ENCODE data around the gene HTR3A. TPM values are rescaled to one million over a fixed set of nuclear protein-coding genes. Genes with fewer than 3 reads are reported as not detected.

Gene HTR3A
- total RNA-seq, 1 donor from 2014 or later: not detected

- H3K4me1 Mint-ChIP-seq (ENCODE audit: low read depth): no peaks in the 10 kb centered on the region
- intact Hi-C loops (cut with micrococcal nuclease): no loop called here
- peaks cover 7% of the 10 kb centered on the region for H3K27me3 Mint-ChIP-seq (ENCODE audit: insufficient read depth)
- no peak overlapping the region for H3K27ac Mint-ChIP-seq
- no peak overlapping the region for H3K4me3 Mint-ChIP-seq
- H3K9me3 Mint-ChIP-seq: no peaks in the 10 kb centered on the region
- no peak for DNase-seq (ENCODE audit: low spot score)
- H3K36me3 Mint-ChIP-seq (ENCODE audit: low read depth): no peaks in the 10 kb centered on the region
These were observed 33.4 kb downstream of the HTR3A start for GRCh38 chr11:114008331-114008730.

GRCh38 chr11:114010931-114011330 is 36.0 kb downstream of the HTR3A start:
- Mint-ChIP-seq H3K4me3 (no peak overlapping the region), H3K4me1 (ENCODE audit: low read depth) (no peaks in the 10 kb centered on the region), H3K27ac (no peak overlapping the region), H3K9me3 (no peaks in the 10 kb centered on the region), H3K36me3 (ENCODE audit: low read depth) (no peaks in the 10 kb centered on the region), H3K27me3 (ENCODE audit: insufficient read depth) (peaks cover 9% of the 10 kb centered on the region)
- intact Hi-C loops (cut with micrococcal nuclease): no loop called here
- DNase-seq (ENCODE audit: low spot score): no peak

- Mint-ChIP-seq H3K9me3 (no peaks in the 10 kb centered on the region), H3K27ac (no peak overlapping the region), H3K4me1 (ENCODE audit: low read depth) (no peaks in the 10 kb centered on the region), H3K4me3 (no peak overlapping the region), H3K36me3 (ENCODE audit: low read depth) (no peaks in the 10 kb centered on the region), H3K27me3 (ENCODE audit: insufficient read depth) (peaks cover 9% of the 10 kb centered on the region)
- DNase-seq (ENCODE audit: low spot score): no peak
- intact Hi-C loops (cut with micrococcal nuclease): no loop called here
These were observed 36.5 kb downstream of the HTR3A start for GRCh38 chr11:114011443-114011842.

GRCh38 chr11:114015117-114015516 is 40.2 kb downstream of the HTR3A start:
- no peak overlapping the region for H3K4me3 Mint-ChIP-seq
- H3K27me3 Mint-ChIP-seq (ENCODE audit: insufficient read depth): peaks cover 12% of the 10 kb centered on the region

GRCh38 chr11:114016986-114017385 is 42.1 kb downstream of the HTR3A start:
- no peak overlapping the region for H3K27ac Mint-ChIP-seq
- H3K4me3 Mint-ChIP-seq: no peak overlapping the region
- no peaks in the 10 kb centered on the region for H3K36me3 Mint-ChIP-seq (ENCODE audit: low read depth)
- no peaks in the 10 kb centered on the region for H3K4me1 Mint-ChIP-seq (ENCODE audit: low read depth)
- no peak for DNase-seq (ENCODE audit: low spot score)
- peaks cover 5% of the 10 kb centered on the region for H3K27me3 Mint-ChIP-seq (ENCODE audit: insufficient read depth)
- no peaks in the 10 kb centered on the region for H3K9me3 Mint-ChIP-seq
- intact Hi-C loops (cut with micrococcal nuclease): no loop called here

More at GRCh38 chr11:114015117-114015516, 40.2 kb downstream of the HTR3A start:
- no peaks in the 10 kb centered on the region for H3K36me3 Mint-ChIP-seq (ENCODE audit: low read depth)
- no peak overlapping the region for H3K27ac Mint-ChIP-seq
- no peaks in the 10 kb centered on the region for H3K4me1 Mint-ChIP-seq (ENCODE audit: low read depth)
- intact Hi-C loops (cut with micrococcal nuclease): no loop called here
- DNase-seq (ENCODE audit: low spot score): no peak
- no peaks in the 10 kb centered on the region for H3K9me3 Mint-ChIP-seq

- DNase-seq (ENCODE audit: low spot score): no peak
- H3K4me3 Mint-ChIP-seq: no peak overlapping the region
- H3K4me1 Mint-ChIP-seq (ENCODE audit: low read depth): no peaks in the 10 kb centered on the region
- intact Hi-C loops (cut with micrococcal nuclease): no loop called here
- no peak overlapping the region for H3K27ac Mint-ChIP-seq
- H3K9me3 Mint-ChIP-seq: no peaks in the 10 kb centered on the region
- H3K27me3 Mint-ChIP-seq (ENCODE audit: insufficient read depth): peaks cover 5% of the 10 kb centered on the region
- no peaks in the 10 kb centered on the region for H3K36me3 Mint-ChIP-seq (ENCODE audit: low read depth)
These were observed 42.8 kb downstream of the HTR3A start for GRCh38 chr11:114017723-114018122.

- Mint-ChIP-seq H3K36me3 (ENCODE audit: low read depth) (no peaks in the 10 kb centered on the region), H3K27me3 (ENCODE audit: insufficient read depth) (peaks cover 3% of the 10 kb centered on the region), H3K4me3 (no peak overlapping the region), H3K9me3 (no peaks in the 10 kb centered on the region), H3K27ac (no peak overlapping the region), H3K4me1 (ENCODE audit: low read depth) (no peaks in the 10 kb centered on the region)
- intact Hi-C loops (cut with micrococcal nuclease): no loop called here
- DNase-seq (ENCODE audit: low spot score): no peak
These were observed 44.1 kb downstream of the HTR3A start for GRCh38 chr11:114019046-114019445.

GRCh38 chr11:114019574-114019973 is 44.7 kb downstream of the HTR3A start:
- no peaks in the 10 kb centered on the region for H3K9me3 Mint-ChIP-seq
- intact Hi-C loops (cut with micrococcal nuclease): no loop called here

GRCh38 chr11:114025329-114025907 is 50.5 kb downstream of the HTR3A start:
- no peak overlapping the region for H3K4me3 Mint-ChIP-seq
- intact Hi-C loops (cut with micrococcal nuclease): loop anchor here (10.0 kb wide), 1 partner anchor 61 kb away; no protein-coding TSS in a partner anchor
- no peaks in the 10 kb centered on the region for H3K36me3 Mint-ChIP-seq (ENCODE audit: low read depth)
- DNase-seq (ENCODE audit: low spot score): no peak
- H3K27ac Mint-ChIP-seq: no peak overlapping the region
- no peaks in the 10 kb centered on the region for H3K9me3 Mint-ChIP-seq
- no peaks in the 10 kb centered on the region for H3K4me1 Mint-ChIP-seq (ENCODE audit: low read depth)
- H3K27me3 Mint-ChIP-seq (ENCODE audit: insufficient read depth): peaks cover 10% of the 10 kb centered on the region

More at GRCh38 chr11:114019574-114019973, 44.7 kb downstream of the HTR3A start:
- Mint-ChIP-seq H3K27ac (no peak overlapping the region), H3K4me1 (ENCODE audit: low read depth) (no peaks in the 10 kb centered on the region), H3K4me3 (no peak overlapping the region), H3K36me3 (ENCODE audit: low read depth) (no peaks in the 10 kb centered on the region), H3K27me3 (ENCODE audit: insufficient read depth) (peaks cover 3% of the 10 kb centered on the region)
- DNase-seq (ENCODE audit: low spot score): no peak

GRCh38 chr11:114026355-114026754 is 51.4 kb downstream of the HTR3A start:
- H3K36me3 Mint-ChIP-seq (ENCODE audit: low read depth): no peaks in the 10 kb centered on the region
- H3K4me3 Mint-ChIP-seq: no peak overlapping the region
- no peaks in the 10 kb centered on the region for H3K4me1 Mint-ChIP-seq (ENCODE audit: low read depth)
- no peaks in the 10 kb centered on the region for H3K9me3 Mint-ChIP-seq
- DNase-seq (ENCODE audit: low spot score): no peak
- H3K27me3 Mint-ChIP-seq (ENCODE audit: insufficient read depth): peaks cover 11% of the 10 kb centered on the region
- intact Hi-C loops (cut with micrococcal nuclease): loop anchor here (10.0 kb wide), 1 partner anchor 62 kb away; no protein-coding TSS in a partner anchor
- no peak overlapping the region for H3K27ac Mint-ChIP-seq

- Mint-ChIP-seq H3K36me3 (ENCODE audit: low read depth) (no peaks in the 10 kb centered on the region), H3K4me3 (no peak overlapping the region), H3K27ac (no peak overlapping the region), H3K9me3 (no peaks in the 10 kb centered on the region), H3K27me3 (ENCODE audit: insufficient read depth) (peaks cover 11% of the 10 kb centered on the region), H3K4me1 (ENCODE audit: low read depth) (no peaks in the 10 kb centered on the region)
- intact Hi-C loops (cut with micrococcal nuclease): loop anchor here (10.0 kb wide), 1 partner anchor 63 kb away; no protein-coding TSS in a partner anchor
- DNase-seq (ENCODE audit: low spot score): no peak
These were observed 52.5 kb downstream of the HTR3A start for GRCh38 chr11:114027391-114027790.

GRCh38 chr11:114027926-114028325 is 53.0 kb downstream of the HTR3A start:
- H3K4me1 Mint-ChIP-seq (ENCODE audit: low read depth): no peaks in the 10 kb centered on the region
- H3K4me3 Mint-ChIP-seq: no peak overlapping the region
- H3K36me3 Mint-ChIP-seq (ENCODE audit: low read depth): no peaks in the 10 kb centered on the region
- no peak for DNase-seq (ENCODE audit: low spot score)
- H3K27me3 Mint-ChIP-seq (ENCODE audit: insufficient read depth): peaks cover 11% of the 10 kb centered on the region
- intact Hi-C loops (cut with micrococcal nuclease): loop anchor here (10.0 kb wide), 1 partner anchor 63 kb away; no protein-coding TSS in a partner anchor
- no peak overlapping the region for H3K27ac Mint-ChIP-seq
- H3K9me3 Mint-ChIP-seq: no peaks in the 10 kb centered on the region

- intact Hi-C loops (cut with micrococcal nuclease): no loop called here
- Mint-ChIP-seq H3K4me1 (ENCODE audit: low read depth) (no peaks in the 10 kb centered on the region), H3K9me3 (no peaks in the 10 kb centered on the region), H3K27me3 (ENCODE audit: insufficient read depth) (peaks cover 14% of the 10 kb centered on the region), H3K36me3 (ENCODE audit: low read depth) (no peaks in the 10 kb centered on the region), H3K4me3 (no peak overlapping the region), H3K27ac (no peak overlapping the region)
- no peak for DNase-seq (ENCODE audit: low spot score)
These were observed 56.5 kb downstream of the HTR3A start for GRCh38 chr11:114031246-114031966.
